Colonic mucosa (tissue), 4 donors: ENCODE results near the gene ADAMTS7. TPM values are rescaled to one million over a fixed set of nuclear protein-coding genes. Genes with fewer than 3 reads are reported as not detected.
"Not testable (repeated sequence)": the region's sequence is repeated elsewhere in the genome, so short reads cannot be mapped to it uniquely, and the experiment has no call there.

Experiments used
- DNase-seq: peaks from one replicate; pipeline ENCODE4 v3.0.0-alpha.2; 2020
- H3K27ac ChIP-seq: fragments of 200-600 bp; one replicate; pipeline ENCODE4 v1.8.0; 2021
- H3K27me3 ChIP-seq: fragments of 200-600 bp; one replicate; pipeline ENCODE4 v1.8.0; 2021
- H3K36me3 ChIP-seq: fragments of 200-600 bp; one replicate; pipeline ENCODE4 v1.8.0; 2021
- H3K4me1 ChIP-seq: fragments of 200-600 bp; one replicate; pipeline ENCODE4 v1.8.0; 2021; ENCODE audit warnings: mild to moderate bottlenecking
- H3K4me3 ChIP-seq: fragments of 200-600 bp; one replicate; pipeline ENCODE4 v1.8.0; 2021
- H3K9ac ChIP-seq, 2 donors: one replicate each; pipeline ENCODE4 v1.7.0; 2013; ENCODE audit warnings: control low read depth in 2 of 2, low read depth in 2 of 2, low read length in 2 of 2
- H3K9me3 ChIP-seq: fragments of 200-600 bp; one replicate; pipeline ENCODE4 v1.8.0; 2021
- intact Hi-C: fragments of 100-400 bp; cut with DNase I; formaldehyde crosslinking; loops from one replicate; pipeline ENCODE4 v1.14.1; 2022
- total RNA-seq, 2 donors: library from RNA; stranded (reverse); fragmentation: NEBNext Ultra II Directional in 1 of 2; extraction: Animal tissue kit (Norgen Biotek cat#: 25700) in 1 of 2; gene quantifications; one replicate each; pipeline ENCODE4 v1.2.1, GENCODE V29; 2021
- TF ChIP-seq, protein P1 (sequence below): fragments of 200-600 bp; IDR thresholded peaks from one replicate; pipeline ENCODE4 v1.8.0; 2022; ENCODE audit warnings: antibody characterized with exemption, mild to moderate bottlenecking
- donor health status: healthy.
- donor health status: DM: no; HTN: no; CAD: no.
- donor health status: DM: no; HTN: no; CAD: no.

ADAMTS7 gene
- total RNA-seq, 2 donors from 2014 or later: 1.6 to 1.8 TPM

- H3K4me3 ChIP-seq: no peak overlapping the region
- DNase-seq: no peak
- no peaks in the 10 kb centered on the region for H3K4me1 ChIP-seq
- H3K36me3 ChIP-seq: no peaks in the 10 kb centered on the region
- H3K9me3 ChIP-seq: no peaks in the 10 kb centered on the region
- TF ChIP-seq, protein P1, sequence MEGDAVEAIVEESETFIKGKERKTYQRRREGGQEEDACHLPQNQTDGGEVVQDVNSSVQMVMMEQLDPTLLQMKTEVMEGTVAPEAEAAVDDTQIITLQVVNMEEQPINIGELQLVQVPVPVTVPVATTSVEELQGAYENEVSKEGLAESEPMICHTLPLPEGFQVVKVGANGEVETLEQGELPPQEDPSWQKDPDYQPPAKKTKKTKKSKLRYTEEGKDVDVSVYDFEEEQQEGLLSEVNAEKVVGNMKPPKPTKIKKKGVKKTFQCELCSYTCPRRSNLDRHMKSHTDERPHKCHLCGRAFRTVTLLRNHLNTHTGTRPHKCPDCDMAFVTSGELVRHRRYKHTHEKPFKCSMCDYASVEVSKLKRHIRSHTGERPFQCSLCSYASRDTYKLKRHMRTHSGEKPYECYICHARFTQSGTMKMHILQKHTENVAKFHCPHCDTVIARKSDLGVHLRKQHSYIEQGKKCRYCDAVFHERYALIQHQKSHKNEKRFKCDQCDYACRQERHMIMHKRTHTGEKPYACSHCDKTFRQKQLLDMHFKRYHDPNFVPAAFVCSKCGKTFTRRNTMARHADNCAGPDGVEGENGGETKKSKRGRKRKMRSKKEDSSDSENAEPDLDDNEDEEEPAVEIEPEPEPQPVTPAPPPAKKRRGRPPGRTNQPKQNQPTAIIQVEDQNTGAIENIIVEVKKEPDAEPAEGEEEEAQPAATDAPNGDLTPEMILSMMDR: no peak
- no peaks in the 10 kb centered on the region for H3K27me3 ChIP-seq
- intact Hi-C loops: no loop called here
- no peak overlapping the region for H3K9ac ChIP-seq
- no peak overlapping the region for H3K27ac ChIP-seq
Measured at GRCh38 chr15:78740904-78741274, 70.4 kb downstream of the ADAMTS7 start.

DNA sequence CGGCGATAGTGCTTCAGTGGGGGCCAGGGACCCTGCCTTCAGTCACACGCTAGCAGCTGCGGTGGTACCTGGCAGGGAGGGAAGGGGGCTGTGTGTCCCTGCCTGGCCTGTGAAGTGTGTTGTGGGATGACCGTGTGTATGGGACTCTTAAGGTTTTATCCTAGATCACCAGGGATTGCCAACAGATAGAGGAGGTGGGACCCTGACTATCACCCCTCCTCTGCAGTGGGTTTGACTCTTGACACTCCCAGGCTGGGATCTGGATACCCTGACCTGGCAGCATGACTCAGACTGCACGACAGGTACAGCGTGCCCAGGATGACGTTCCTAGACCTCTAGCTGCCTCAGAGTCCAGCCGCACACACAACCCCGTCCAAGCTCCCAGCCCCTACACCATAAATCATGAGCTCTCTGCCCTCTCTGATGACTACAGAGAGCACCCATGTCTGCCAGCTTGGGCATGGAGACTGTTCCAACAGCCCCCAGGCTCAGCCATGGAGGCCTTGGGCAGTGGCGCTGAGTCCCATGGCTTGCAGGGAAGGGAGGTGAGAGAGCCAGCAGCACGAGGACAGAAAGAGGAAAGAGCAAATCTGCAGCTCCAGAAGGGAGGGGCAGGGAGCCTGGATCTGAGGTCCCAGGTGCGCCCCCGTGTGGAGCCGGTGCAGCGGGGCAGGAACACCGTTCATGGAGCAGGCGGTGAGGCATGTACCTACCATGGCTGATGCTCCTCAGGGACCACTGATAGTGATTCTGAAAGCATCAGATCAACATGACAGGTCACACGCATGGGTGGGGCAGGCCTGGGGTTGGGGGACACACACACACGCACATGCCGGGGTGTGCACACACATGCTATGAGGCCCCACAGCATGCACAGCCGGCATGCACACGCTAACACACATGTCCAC lies 71.0 kb downstream of the ADAMTS7 start:
- Histone ChIP-seq H3K27ac (no peak overlapping the region), H3K27me3 (no peaks in the 10 kb centered on the region), H3K36me3 (no peaks in the 10 kb centered on the region), H3K4me1 (no peaks in the 10 kb centered on the region), H3K9me3 (no peaks in the 10 kb centered on the region), H3K9ac (no peak overlapping the region), H3K4me3 (no peak overlapping the region)
- TF ChIP-seq, protein P1: peak; percentile 48
- DNase-seq: peak; percentile 79
- intact Hi-C loops: no loop called here

DNA sequence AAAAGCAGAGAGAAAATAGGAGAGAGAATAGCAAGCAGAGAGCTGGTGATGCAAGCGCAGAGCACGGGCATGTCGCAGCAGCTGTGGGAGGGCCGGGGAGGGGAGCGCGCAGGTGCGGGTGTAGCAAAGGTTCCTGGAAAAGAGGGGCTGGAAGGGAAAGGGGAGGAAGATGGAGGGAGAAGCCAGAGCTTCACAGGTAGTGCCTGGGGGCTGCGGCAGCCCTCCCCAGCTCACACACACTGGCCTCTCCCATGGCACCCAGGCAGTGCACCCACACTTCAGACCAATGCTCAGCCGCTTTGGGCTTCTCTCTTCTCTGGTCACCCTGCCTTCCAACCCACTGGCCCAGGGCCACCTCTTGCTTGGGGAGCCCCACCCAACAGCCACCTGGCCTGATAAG lies 72.1 kb downstream of the ADAMTS7 start:
- no peaks in the 10 kb centered on the region for H3K36me3 ChIP-seq
- no peaks in the 10 kb centered on the region for H3K9me3 ChIP-seq
- H3K4me1 ChIP-seq: no peaks in the 10 kb centered on the region
- H3K4me3 ChIP-seq: no peak overlapping the region
- peak; percentile 14 for DNase-seq
- intact Hi-C loops: no loop called here
- no peak overlapping the region for H3K9ac ChIP-seq
- no peaks in the 10 kb centered on the region for H3K27me3 ChIP-seq
- H3K27ac ChIP-seq: no peak overlapping the region
- TF ChIP-seq, protein P1: no peak

- H3K27ac ChIP-seq, H3K36me3 ChIP-seq, H3K9me3 ChIP-seq, DNase-seq, H3K4me1 ChIP-seq, H3K27me3 ChIP-seq, intact Hi-C loops, H3K4me3 ChIP-seq, H3K9ac ChIP-seq: not testable (repeated sequence)
Measured at GRCh38 chr15:78737931-78738558, 73.2 kb downstream of the ADAMTS7 start.

DNA sequence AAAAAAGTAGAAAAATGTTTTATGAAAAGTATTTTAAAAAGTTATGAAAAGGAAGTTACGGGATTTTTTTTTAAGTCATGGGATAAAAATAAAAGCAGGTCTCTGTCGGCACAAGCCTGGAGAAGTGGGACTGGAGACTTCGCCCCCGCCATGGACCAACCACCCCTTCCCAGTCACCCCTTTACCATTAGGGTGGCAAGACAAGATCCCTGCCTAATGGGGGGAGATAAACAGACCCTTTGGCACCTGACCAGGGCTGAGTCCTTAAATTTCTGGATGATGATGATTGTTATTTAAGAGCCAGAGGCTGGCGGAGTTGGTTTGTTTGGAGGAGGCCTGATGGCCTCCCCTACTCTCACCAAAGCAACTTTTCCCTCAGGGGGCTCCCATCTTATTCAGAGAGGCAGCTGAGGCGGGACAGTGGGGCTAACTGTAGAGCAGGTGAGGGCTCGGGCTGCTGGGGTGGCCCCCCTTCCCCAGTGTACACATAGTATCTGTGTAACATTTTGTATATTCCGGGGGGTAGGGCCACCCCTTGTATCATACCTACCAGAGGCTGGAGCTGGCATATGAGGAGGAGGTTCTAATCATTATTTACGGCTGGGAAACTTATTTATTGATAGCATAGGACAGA lies 74.0 kb downstream of the ADAMTS7 start:
- TF ChIP-seq, protein P1: no peak
- H3K36me3 ChIP-seq: no peaks in the 10 kb centered on the region
- DNase-seq: no peak

DNA sequence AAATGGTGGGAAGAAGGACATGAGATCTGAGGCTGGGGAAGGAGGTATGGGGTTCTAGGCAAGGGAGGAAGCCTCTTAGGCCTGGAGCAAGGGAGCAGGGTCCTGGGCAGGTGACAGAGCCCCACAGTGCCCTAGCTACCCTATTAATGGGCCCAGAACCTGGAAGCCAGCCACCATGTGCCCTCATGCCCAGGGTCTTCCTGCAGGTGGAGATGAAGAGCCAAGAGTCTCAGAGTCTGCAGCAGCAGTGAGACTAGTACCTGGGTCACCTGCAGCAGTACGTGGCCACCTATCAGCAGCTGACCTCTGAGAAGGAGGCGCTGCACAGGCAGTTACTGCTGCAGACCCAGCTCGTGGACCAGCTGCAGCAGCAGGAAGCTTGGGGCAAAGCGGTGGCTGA lies 75.0 kb downstream of the ADAMTS7 start:
- H3K9me3 ChIP-seq, DNase-seq, H3K4me1 ChIP-seq, H3K27me3 ChIP-seq, H3K36me3 ChIP-seq, H3K4me3 ChIP-seq, H3K9ac ChIP-seq, intact Hi-C loops, H3K27ac ChIP-seq: not testable (repeated sequence)

More for the DNA sequence above, 74.0 kb downstream of the ADAMTS7 start:
- Histone ChIP-seq H3K4me1 (no peaks in the 10 kb centered on the region), H3K4me3 (no peak overlapping the region), H3K27ac (no peak overlapping the region), H3K9me3 (no peaks in the 10 kb centered on the region), H3K9ac (no peak overlapping the region), H3K27me3 (no peaks in the 10 kb centered on the region)
- intact Hi-C loops: no loop called here
